Measurements from ENCODE around the gene EXOC3L1. TPM values are rescaled to one million over a fixed set of nuclear protein-coding genes. Genes with fewer than 3 reads are reported as not detected.

The EXOC3L1 gene
- total RNA-seq: 45.8 and 50.7 TPM in 2 replicates

DNA sequence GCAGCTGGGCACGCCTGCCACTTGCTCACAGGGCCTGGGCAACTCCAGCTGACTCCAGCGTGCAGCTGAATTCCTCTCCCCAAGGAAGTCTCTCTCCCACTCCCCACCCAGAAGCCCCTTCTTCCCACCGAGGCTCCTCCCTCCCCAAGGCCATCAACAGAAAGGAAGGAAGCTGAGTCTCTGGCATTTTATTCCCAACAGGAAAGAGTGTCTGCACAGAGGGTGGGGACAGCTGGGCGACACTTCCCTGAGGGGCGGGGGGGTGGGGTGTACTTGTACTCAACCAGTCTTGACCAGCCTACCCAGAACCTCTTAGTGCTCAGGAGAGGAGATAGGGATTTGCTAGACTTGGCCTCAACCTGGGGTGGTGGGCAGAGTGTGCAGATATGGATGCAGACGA lies at the start of gene EXOC3L1:
Gene EXOC3L1 (minus strand): TSS at position 96 of the 400 bp plus-strand sequence. CDS start 460 bp downstream, outside the sequence.
- DNase-seq: no peak

DNA sequence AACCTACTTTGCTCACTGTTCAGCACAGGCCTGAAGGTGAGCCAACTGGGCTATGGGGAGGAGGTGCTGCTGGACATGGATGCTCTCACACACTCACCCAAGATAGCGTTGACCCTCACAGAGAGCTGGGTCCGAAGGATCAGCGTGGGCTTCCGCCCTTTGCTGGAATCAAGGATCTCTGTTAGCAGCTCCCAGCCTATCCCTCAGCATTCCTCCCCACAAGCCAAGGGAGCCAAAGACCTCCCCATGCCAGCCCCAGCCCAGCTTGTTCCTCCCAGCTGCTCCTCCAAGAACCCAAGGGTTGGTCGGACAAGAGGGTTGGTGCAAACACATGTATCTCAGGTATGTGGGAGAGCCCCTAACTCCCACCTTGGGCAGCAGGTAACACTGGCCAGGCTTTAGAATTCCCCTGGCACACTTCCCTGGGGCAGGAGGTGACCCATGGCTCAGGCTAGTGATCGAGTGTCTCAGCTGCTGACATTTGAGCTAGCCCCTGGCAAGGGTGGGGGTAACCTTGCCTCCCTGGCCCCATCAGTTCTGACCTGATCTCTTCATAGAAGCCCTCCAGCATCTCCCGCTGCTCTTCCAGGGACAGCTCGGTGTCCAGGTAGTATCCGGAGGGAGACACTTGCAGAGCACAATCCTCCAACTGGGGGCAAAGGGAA lies 49.0 kb upstream of the EXOC3L1 start:
- DNase-seq: no peak

- no peak for DNase-seq
These were observed 48.3 kb upstream of the EXOC3L1 start for GRCh38 chr16:67238278-67238575.

DNA sequence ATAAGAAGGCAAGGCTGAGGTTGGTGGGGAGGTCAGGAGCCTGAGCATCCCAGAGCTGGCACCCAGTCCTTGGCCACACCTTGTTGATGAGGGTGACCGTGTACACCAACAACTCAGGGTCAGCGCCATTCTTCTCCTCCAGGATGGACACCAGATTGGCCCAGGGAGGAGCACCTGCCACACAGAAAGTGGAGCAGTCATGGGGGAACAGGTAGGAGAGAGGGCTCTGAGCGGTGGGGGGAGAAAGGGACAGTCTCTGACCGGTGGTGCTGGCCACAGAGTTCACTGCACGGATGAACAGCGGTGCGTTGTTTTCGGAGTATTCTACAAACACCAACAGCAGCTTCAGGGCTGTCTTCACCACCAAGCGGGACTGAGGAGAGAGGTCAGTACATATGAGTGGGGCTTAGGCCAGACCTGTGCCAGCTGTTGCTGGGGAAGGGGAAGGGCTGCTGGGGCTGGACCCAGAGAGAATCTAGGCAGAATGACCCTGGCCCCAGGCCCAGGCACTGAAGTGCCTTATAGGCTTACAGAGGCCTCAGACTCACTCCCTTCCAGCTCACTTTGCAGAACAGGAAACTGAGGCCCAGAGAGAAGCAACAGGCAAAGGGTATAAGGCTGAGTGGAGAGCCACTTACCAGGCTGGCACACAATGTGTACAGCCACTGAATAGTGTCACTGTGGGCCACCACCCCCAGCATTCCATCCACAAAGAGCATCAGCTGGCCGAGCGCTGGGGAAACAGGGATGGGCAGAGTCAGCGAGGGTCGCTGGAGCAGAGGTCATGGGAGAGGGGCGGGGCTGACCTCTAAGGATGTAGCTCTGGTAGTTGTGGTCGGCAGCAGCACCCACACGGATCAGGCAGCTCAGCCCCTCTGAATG lies 47.7 kb upstream of the EXOC3L1 start:
- no peak for DNase-seq

GRCh38 chr16:67236563-67237395 lies 46.8 kb upstream of the EXOC3L1 start:
- peak; percentile 67 for DNase-seq

DNA sequence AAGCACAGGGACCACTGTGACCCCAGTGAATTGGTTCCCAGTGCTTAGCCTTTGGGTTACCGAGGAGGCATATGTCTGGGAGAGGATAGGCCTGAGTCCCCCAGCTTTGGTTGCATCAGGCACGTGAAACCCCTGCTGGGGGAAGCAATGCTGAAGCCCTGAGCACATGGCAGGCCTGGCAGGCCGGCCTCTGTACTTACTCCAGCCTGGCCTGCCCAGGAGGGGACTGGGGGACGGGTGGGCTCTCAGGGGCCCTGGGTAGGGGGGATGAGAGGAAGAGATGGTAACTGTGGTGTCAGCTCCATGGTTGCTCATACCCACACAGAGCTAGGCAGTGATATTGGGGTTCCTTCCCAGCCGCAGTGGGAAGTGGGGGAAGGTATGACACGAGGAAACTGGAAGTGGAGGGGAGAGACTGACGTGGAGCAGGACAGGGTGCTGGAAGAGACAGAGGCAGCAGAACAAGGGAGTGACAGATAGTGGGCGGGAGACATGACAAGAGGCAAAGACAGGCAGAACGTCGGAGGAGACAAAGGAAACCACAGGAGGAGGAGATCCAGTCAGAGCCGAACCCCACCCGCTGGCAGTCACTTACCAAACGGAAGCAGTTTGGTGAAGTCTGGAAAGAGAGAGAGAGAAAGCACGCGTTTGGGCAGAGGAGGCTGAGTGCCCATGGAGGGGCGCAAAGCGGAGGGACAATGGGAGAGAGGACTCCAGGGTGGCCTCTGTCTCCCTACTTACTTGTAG lies 46.1 kb upstream of the EXOC3L1 start:
- no peak for DNase-seq

DNA sequence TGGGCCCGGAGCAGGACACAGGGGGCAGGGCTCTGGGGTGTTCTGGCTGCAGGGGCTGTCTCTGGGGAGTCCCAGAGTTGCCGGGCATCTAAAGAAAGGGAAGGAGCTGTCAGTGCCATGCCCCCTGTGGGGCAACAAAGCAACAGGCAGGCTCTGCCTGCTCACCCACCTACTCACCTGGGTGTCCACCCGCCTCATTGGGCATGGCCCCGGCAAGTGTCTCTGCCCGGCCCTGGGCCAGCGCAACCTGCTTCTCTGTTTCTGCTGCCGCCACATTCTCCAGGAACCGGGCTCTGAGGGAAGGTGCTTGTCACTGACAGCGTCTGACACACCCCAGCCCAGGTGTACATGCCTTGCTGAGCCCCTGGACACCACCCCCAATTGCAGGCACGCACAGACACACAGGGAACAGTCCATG lies 44.3 kb upstream of the EXOC3L1 start:
- no peak for DNase-seq

DNA sequence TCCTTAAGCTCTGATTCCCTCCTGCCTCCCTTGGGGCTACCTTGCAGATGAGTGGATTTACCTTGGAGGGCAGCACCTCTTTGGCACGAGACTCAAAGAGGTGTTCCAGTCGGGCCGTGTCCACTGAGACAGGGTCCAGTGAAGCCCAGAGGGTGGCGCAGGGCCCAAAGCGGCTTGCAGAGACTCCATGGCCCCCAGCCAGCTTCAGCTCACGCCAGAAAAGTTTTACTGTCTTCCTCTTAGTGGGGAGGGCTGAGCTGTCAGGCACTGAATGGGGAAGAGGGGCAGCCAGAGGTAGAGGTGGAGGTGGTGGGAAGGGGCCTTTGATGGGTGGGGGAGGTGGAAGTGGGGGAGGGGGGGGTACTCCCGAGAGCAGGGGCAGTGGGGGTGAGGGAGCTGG lies 43.7 kb upstream of the EXOC3L1 start:
- DNase-seq: no peak

GRCh38 chr16:67230809-67231660 lies 41.1 kb upstream of the EXOC3L1 start:
- no peak for DNase-seq

DNA sequence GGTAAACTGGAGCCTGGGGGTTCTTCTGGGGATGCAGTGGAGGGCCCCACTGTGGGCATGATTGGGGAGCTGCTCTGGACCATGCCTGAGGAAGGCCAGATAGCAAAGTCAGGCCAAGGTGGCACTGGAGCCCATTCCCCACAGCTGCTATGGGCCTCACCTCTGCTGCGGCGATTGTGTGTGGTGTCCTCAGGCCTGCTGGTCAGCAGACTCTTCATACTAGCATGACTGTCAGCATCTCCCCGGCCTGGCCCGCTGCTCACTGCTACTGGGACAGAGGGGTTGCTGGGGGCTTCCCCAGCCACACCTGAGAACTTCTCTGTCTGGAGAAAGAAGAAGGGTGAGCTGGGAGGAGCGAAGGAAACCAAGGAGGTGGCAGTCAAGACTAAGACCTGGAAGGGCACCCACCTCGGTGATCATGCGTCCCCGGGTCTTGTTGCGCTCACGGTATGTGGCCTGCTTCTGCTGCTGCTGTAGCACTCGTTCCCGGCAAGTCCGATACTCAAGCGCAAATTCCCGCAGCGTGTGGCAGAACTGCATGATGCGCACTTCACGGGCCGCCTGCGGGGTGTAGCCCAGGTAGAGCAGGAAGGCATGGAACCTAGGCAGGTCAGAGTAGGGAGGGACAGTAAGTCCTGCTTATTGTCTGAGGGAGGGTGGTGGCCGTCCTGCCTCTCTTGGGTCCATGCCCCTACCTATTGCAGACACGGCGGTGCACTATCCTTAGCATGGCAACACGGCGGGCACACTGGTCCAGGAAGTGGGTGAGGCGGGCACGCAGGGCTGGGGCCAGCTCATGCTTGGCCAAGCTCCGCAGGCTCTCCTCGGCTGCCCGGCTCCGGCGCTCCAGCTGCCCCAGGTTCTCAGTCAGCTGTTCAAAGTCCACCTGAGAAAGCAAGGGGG lies 40.2 kb upstream of the EXOC3L1 start:
- DNase-seq: no peak

DNA sequence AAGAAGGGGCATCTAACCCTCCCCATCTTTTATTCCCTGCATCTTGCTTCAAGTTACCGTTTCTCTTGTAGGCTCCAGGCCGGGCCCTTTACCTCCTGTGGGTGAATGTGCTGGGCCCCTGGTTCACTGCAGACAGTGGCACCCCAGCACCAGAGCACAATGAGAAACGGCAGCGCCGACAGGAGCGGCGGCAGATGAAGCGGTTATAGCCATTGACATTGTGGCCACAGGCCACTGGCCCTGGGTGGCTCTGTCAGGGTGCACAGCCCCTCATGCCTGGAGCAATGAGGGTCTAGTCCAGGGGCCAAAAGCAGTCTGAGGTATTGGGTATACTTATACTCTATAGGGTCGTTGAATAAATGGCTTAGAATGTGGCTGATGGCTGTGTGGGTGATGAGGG lies 39.0 kb upstream of the EXOC3L1 start:
- no peak for DNase-seq

DNA sequence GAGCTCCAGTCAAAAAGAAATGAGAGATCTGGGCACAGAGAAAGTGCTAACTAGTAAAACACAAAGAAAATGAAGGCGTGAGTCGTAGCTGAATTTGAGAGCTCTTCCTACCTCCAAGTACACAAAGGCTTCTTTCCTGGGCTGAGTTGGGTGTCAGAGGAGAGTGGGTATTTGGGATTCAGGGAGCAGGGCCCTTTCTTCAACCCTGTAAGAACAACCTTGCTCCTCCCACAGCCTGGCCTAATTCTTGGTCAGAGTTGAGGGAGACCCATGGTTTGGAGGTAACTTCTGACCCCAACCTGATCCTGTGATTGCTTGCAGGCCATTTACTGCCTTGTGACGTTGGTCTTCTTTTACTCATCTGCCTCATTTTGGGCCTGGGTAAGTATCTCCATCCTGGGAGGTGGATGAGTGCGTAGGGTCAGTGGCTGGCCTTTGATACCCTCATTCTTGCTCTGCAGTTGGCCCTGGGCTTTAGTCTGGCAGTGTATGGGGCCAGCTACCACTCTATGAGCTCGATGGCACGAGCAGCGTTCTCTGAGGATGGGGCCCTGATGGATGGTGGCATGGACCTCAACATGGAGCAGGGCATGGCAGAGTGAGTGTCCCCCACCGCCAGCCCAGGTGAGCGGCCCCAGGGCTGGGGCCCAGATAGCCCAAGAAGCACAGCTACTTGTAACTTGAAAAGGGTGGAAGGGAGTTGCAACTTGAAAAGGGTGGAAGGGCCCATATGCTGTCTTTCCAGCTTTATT lies 38.3 kb upstream of the EXOC3L1 start:
- DNase-seq: no peak

DNA sequence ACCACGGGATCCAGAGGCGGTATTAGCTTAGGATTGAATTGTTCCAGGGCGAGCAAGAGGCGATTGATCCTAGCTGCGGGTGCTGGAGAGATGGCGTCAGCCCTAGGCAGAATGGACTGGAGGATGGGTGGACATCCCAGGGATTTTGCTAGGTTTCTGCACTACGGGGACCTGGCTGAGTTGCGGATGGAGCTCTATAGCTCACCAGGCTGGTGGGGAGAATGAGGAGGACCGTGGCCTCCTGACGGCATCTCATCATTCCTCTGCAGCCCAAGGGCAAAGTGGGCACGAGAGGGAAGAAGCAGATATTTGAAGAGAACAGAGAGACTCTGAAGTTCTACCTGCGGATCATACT lies 37.6 kb upstream of the EXOC3L1 start:
- DNase-seq: no peak

- peak; percentile 99 for DNase-seq
These were observed 37.0 kb upstream of the EXOC3L1 start, which contains the start of gene TMEM208 for GRCh38 chr16:67226804-67227566. Gene TMEM208, plus strand, starts transcription at chr16:67227130. Its CDS starts 89 bp downstream, at chr16:67227219.

DNA sequence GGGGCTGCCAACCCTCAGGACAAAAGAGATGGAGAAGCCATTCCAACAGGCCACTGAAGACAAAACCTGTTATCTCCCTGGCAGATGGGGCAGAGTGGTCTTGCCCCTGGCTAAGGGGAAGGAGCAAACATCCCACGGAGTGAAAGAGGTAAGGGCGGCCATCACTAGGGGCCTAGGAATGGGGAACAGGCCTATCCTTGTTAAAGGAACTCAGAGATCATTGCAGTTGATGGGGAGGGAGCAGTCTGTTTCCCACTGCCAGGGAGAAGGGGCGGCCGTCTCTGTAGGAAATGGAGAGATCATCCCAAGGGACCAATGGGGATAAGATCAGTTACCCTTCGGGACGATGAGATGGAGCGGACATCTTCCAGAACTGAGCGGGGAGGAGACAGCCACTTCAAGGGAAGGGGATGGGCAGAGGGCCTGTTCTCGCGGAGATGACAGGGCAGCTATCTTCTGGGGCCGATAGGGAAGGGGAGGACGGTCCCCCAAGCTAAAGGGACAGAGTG lies 36.4 kb upstream of the EXOC3L1 start:
- no peak for DNase-seq

GRCh38 chr16:67223992-67224391 lies 34.1 kb upstream of the EXOC3L1 start:
- peak; percentile 27 for DNase-seq

GRCh38 chr16:67216612-67217490 lies 26.9 kb upstream of the EXOC3L1 start:
- peak; percentile 69 for DNase-seq

DNA sequence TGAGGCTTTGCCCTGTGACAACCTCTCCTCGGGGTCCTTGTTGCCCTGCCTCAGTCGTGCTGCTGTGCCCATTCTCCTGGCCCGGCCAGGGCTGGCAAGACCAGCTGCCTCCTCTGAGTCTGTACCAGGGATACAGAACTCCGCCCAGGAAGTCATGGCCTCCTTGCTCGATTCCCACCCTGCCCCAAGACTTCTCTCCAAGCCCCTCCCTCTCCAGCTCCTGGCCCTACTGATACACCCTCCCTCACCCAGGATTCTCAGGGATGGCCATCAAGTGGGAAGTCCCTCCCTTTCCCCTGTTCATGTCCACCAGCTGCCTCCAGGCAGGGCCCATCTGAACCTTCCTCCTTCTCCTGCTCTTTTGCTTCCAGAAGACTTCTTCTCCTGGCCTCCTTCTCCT lies 25.8 kb upstream of the EXOC3L1 start:
- DNase-seq: no peak

All from dermis blood vessel endothelial cell (primary cell).